Measurements from ENCODE around the gene CIRBP.

- TF ChIP-seq CTCF (IDR thresholded peaks at IDR 0.05; ENCODE audit: poor library complexity) (no peak), EZH2 (IDR thresholded peaks at IDR 0.05; ENCODE audit: borderline replicate concordance) (no peak)
Measured at GRCh38 chr19:1288226-1288612, 19.1 kb downstream of the CIRBP start.
